SH-SY5Y (cell line): ENCODE data around the gene VAMP2.

Experiments
- GATA2 ChIP-seq: IDR thresholded peaks from 2 replicates; pipeline ENCODE4 v1.6.1; 2011; ENCODE audit warnings: mild to moderate bottlenecking, low read depth, low read length
- GATA3 ChIP-seq: IDR thresholded peaks from 2 replicates; pipeline ENCODE4 v1.6.1; 2011; ENCODE audit warnings: low read depth, mild to moderate bottlenecking, low read length, moderate library complexity

DNA sequence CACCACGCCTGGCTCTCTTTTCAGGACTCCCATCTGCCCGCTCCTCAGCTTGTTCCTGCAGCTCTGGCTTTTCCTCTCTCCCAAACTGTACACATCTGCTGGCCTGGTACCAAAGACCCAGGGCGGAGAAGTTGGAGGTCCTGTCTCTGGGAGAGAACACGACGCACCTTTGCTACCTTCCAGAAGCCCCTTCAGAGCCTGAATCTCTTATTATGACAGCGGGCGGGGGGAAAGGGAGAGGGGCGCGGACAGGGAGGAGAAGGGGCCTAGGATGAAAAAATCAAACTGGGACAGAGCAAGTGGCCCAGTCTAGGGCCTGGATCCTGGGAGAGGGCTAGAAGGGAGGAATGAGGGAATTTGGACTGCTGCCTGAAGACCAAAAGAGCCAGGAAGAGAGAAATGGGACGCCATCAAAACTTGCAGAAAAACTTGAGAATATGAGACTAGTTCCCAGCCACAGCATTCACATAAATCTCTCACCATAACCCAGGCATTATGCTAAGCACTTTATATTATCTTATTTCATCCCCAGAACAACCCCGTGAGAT lies 8.1 kb downstream of the VAMP2 start:
- no peak for TF ChIP-seq GATA3
- TF ChIP-seq GATA2, result no peak
